Lower leg skin (tissue), 4 donors: ENCODE data around the gene LDLRAD3. TPM values are rescaled to one million over a fixed set of nuclear protein-coding genes. Genes with fewer than 3 reads are reported as not detected.

Experiments
- DNase-seq, 2 donors: peaks; one replicate each; pipeline ENCODE4 v3.0.0-alpha.2; 2019; ENCODE audit warnings: low spot score in 2 of 2
- H3K4me3 ChIP-seq: fragments of 200-600 bp; sonication (generic); 2 replicates; pipeline ENCODE4 v1.5.1; 2017; ENCODE audit warnings: mild to moderate bottlenecking, low read depth; ENCODE audit not compliant: poor library complexity, severe bottlenecking
- CTCF ChIP-seq, 3 donors: fragments of 450-650 bp; IDR thresholded peaks; one replicate each; pipeline ENCODE4 v1.5.1; 2016; ENCODE audit warnings: antibody characterized with exemption in 3 of 3, mild to moderate bottlenecking in 3 of 3, moderate library complexity in 2 of 3
- POLR2A ChIP-seq, 2 donors: fragments of 450-650 bp; IDR thresholded peaks; one replicate each; pipeline ENCODE4 v1.6.1; 2016 to 2017; ENCODE audit warnings: antibody characterized with exemption in 2 of 2, mild to moderate bottlenecking in 1 of 2, moderate library complexity in 1 of 2
- WGBS, 2 donors: methylation state at CpG; one replicate each; pipeline ENCODE4 v1.1.5; 2018; 5-methylcytosine and 5-hydroxymethylcytosine counted together
- intact Hi-C: fragments of 100-400 bp; cut with DNase I; formaldehyde crosslinking; loops from one replicate; pipeline ENCODE4 v1.15.0; 2023; ENCODE audit warnings: low total_unique reads
- total RNA-seq, 4 donors: library from RNA; depleted of rRNA; stranded (reverse); fragments of >200 nt; gene quantifications; one replicate each; pipeline ENCODE4 v1.1.0, GENCODE V29; 2016

LDLRAD3 gene
- total RNA-seq, 4 donors from 2014 or later, result 18.6 to 42.6 (median 25.5) TPM

GRCh38 chr11:36056160-36056751, 112.4 kb downstream of the LDLRAD3 start:
- intact Hi-C loops, result no loop called here
- no peak for DNase-seq
- TF ChIP-seq POLR2A (IDR thresholded peaks at IDR 0.05) (no peak), CTCF (IDR thresholded peaks at IDR 0.05) (no peak)
- 94 to 98% methylated on average over 8 of the region's 8 CpGs for WGBS, 2 donors
- H3K4me3 ChIP-seq, result no peak overlapping the region

GRCh38 chr11:36057379-36058042, 113.6 kb downstream of the LDLRAD3 start:
- no peak for DNase-seq
- H3K4me3 ChIP-seq, result no peak overlapping the region
- WGBS, 2 donors, result 76 to 83% methylated on average over 9 of the region's 9 CpGs
- TF ChIP-seq CTCF (IDR thresholded peaks at IDR 0.05) (no peak), POLR2A (IDR thresholded peaks at IDR 0.05) (no peak)
- intact Hi-C loops, result no loop called here

GRCh38 chr11:36059660-36060059, 115.8 kb downstream of the LDLRAD3 start:
- 96% methylated on average over 4 of the region's 4 CpGs for WGBS, 2 donors
- intact Hi-C loops, result no loop called here
- DNase-seq, result no peak
- TF ChIP-seq POLR2A (IDR thresholded peaks at IDR 0.05) (no peak), CTCF (IDR thresholded peaks at IDR 0.05) (no peak)
- no peak overlapping the region for H3K4me3 ChIP-seq

GRCh38 chr11:36060926-36061325, 117.1 kb downstream of the LDLRAD3 start:
- no peak overlapping the region for H3K4me3 ChIP-seq
- intact Hi-C loops, result no loop called here
- no peak for DNase-seq
- TF ChIP-seq POLR2A (IDR thresholded peaks at IDR 0.05) (no peak), CTCF (IDR thresholded peaks at IDR 0.05) (no peak)
- WGBS, 2 donors, result 87 to 89% methylated on average over 7 of the region's 7 CpGs

- intact Hi-C loops, result no loop called here
- 76 to 81% methylated on average over 2 of the region's 2 CpGs for WGBS, 2 donors
- TF ChIP-seq CTCF (IDR thresholded peaks at IDR 0.05) (no peak), POLR2A (IDR thresholded peaks at IDR 0.05) (no peak)
- no peak overlapping the region for H3K4me3 ChIP-seq
- no peak for DNase-seq
Measured at GRCh38 chr11:36061471-36061870, 117.6 kb downstream of the LDLRAD3 start.
